Caco-2 (cell line): Measurements from ENCODE around the gene KCNK16. TPM values are rescaled to one million over a fixed set of nuclear protein-coding genes. Genes with fewer than 3 reads are reported as not detected.

Experiments
- BruUV-seq: library from RNA; stranded (reverse); fragments of 400-500 nt; replicated peaks from 2 replicates; lab custom pipeline; 2021; lab: Mats Ljungman, UMichigan
- CTCF ChIA-PET: fragments of 300-600 bp; sonication (Branson Sonifier 250); formaldehyde crosslinking; loops from one replicate; lab custom pipeline; 2022; ENCODE audit warnings: antibody characterized with exemption; lab: Charles Lee
- POLR2A ChIA-PET: fragments of 300-600 bp; sonication (Branson Sonifier 250); formaldehyde crosslinking; loops from one replicate; lab custom pipeline; 2022; ENCODE audit warnings: antibody characterized with exemption; lab: Charles Lee
- DNase-seq, 2 experiments: peaks; one replicate each; pipeline versions ENCODE4 v3.0.0 to v3.0.0-alpha.2; 2020 to 2022
- H3K27me3 ChIP-seq: replicated peaks from 2 replicates; pipeline ENCODE4 v1.6.0; 2011; ENCODE audit warnings: low read length; ENCODE audit not compliant: control insufficient read depth, insufficient read depth
- H3K36me3 ChIP-seq: 2 replicates; pipeline ENCODE4 v1.5.1; 2011; ENCODE audit warnings: low read length; ENCODE audit not compliant: control insufficient read depth, insufficient read depth
- H3K4me1 ChIP-seq: fragments of 250-450 bp; sonication (Bioruptor Pico); 2 replicates; pipeline ENCODE4 v1.5.1; 2020; ENCODE audit warnings: mild to moderate bottlenecking
- H3K4me3 ChIP-seq: 2 replicates; pipeline ENCODE4 v1.5.1; 2011; ENCODE audit warnings: low read depth, mild to moderate bottlenecking, control low read depth, low read length
- H3K9me3 ChIP-seq: fragments of 250-450 bp; sonication (Bioruptor Pico); 2 replicates; pipeline ENCODE4 v1.5.1; 2020; ENCODE audit warnings: mild to moderate bottlenecking, moderate library complexity
- H3K27ac Mint-ChIP-seq: one replicate; pipeline ENCODE4 v1.8.0; 2022; ENCODE audit warnings: mixed read lengths; ENCODE audit not compliant: unreplicated experiment
- H3K27me3 Mint-ChIP-seq: one replicate; pipeline ENCODE4 v1.8.0; 2022; ENCODE audit warnings: mixed read lengths; ENCODE audit not compliant: insufficient read depth, unreplicated experiment
- H3K36me3 Mint-ChIP-seq: one replicate; pipeline ENCODE4 v1.8.0; 2022; ENCODE audit warnings: mild to moderate bottlenecking, mixed read lengths; ENCODE audit not compliant: insufficient read depth, unreplicated experiment
- H3K4me1 Mint-ChIP-seq: one replicate; pipeline ENCODE4 v1.8.0; 2022; ENCODE audit warnings: low read depth, mixed read lengths; ENCODE audit not compliant: unreplicated experiment
- H3K4me3 Mint-ChIP-seq: one replicate; pipeline ENCODE4 v1.8.0; 2022; ENCODE audit warnings: mild to moderate bottlenecking, moderate library complexity, mixed read lengths; ENCODE audit not compliant: unreplicated experiment
- H3K9me3 Mint-ChIP-seq: one replicate; pipeline ENCODE4 v1.8.0; 2022; ENCODE audit warnings: mixed read lengths; ENCODE audit not compliant: unreplicated experiment
- CTCF ChIP-seq, 2 experiments: fragments of 200-600 bp in 1 of 2; IDR thresholded peaks; 1 replicate in 1 of 2; 2 replicates in 1 of 2; pipeline versions ENCODE4 v1.5.1 to v1.8.0; 2011 to 2022; ENCODE audit warnings: antibody characterized with exemption in 1 of 2, control low read depth in 1 of 2, inconsistent platforms in 1 of 2, low read depth in 1 of 2, low read length in 1 of 2, mild to moderate bottlenecking in 1 of 2, moderate library complexity in 1 of 2; ENCODE audit not compliant: insufficient read depth in 1 of 2, severe bottlenecking in 1 of 2, unreplicated experiment in 1 of 2
- intact Hi-C: fragments of 100-400 bp; cut with micrococcal nuclease; formaldehyde crosslinking; loops from one replicate; pipeline ENCODE4 v1.10.0; 2022; ENCODE audit not compliant: unreplicated experiment
- total RNA-seq: library from RNA; stranded (reverse); gene quantifications from 2 replicates; pipeline ENCODE4 v1.2.3, GENCODE V29; 2022

The KCNK16 gene
- total RNA-seq, 1 experiment from 2014 or later: not detected

- TF ChIP-seq CTCF (IDR thresholded peaks at IDR 0.05; ENCODE audit: insufficient read depth in 1 of 2, low read depth in 1 of 2, low read length in 1 of 2, severe bottlenecking in 1 of 2, unreplicated experiment in 1 of 2): no peak
- H3K9me3 ChIP-seq: no peaks in the 10 kb centered on the region
Observed at GRCh38 chr6:39274471-39274870, 48.0 kb downstream of the KCNK16 start.

GRCh38 chr6:39273406-39273821 is 49.1 kb downstream of the KCNK16 start:
- no peaks in the 10 kb centered on the region for H3K27me3 Mint-ChIP-seq
- H3K27ac Mint-ChIP-seq: peak overlapping the region; percentile 13

More at GRCh38 chr6:39274471-39274870, 48.0 kb downstream of the KCNK16 start:
- intact Hi-C loops: no loop called here
- Mint-ChIP-seq H3K4me1 (peaks cover 38% of the 10 kb centered on the region), H3K4me3 (no peak overlapping the region), H3K36me3 (peaks cover 11% of the 10 kb centered on the region), H3K27me3 (no peaks in the 10 kb centered on the region), H3K27ac (no peak overlapping the region), H3K9me3 (no peaks in the 10 kb centered on the region)
- Histone ChIP-seq H3K4me3 (no peak overlapping the region), H3K4me1 (peaks cover 28% of the 10 kb centered on the region), H3K36me3 (0 out of 2 replicates have a peak, but pooled peaks cover 1% of the 10 kb centered on the region), H3K27me3 (no peaks in the 10 kb centered on the region)
- CTCF ChIA-PET: no interaction called here
- POLR2A ChIA-PET: no interaction called here
- no TSS peak for BruUV-seq
- no peak for DNase-seq

GRCh38 chr6:39269961-39270360 is 52.5 kb downstream of the KCNK16 start:
- Histone ChIP-seq H3K27me3 (no peaks in the 10 kb centered on the region), H3K4me3 (no peak overlapping the region), H3K9me3 (no peaks in the 10 kb centered on the region), H3K4me1 (peaks cover 67% of the 10 kb centered on the region), H3K36me3 (0 out of 2 replicates have a peak, but pooled peaks cover 1% of the 10 kb centered on the region)
- Mint-ChIP-seq H3K27me3 (no peaks in the 10 kb centered on the region), H3K4me1 (peaks cover 54% of the 10 kb centered on the region), H3K27ac (peak overlapping the region; percentile 95), H3K4me3 (peak overlapping the region; percentile 68), H3K9me3 (no peaks in the 10 kb centered on the region), H3K36me3 (peaks cover 15% of the 10 kb centered on the region)
- ChIA-PET POLR2A (no interaction called here), CTCF (interaction anchor here (1.6 to 1.9 kb wide), 2 partner anchors 33 to 41 kb away, joined by 7 read pairs; no protein-coding TSS in a partner anchor)
- no peak for TF ChIP-seq CTCF (IDR thresholded peaks at IDR 0.05; ENCODE audit: insufficient read depth in 1 of 2, low read depth in 1 of 2, low read length in 1 of 2, severe bottlenecking in 1 of 2, unreplicated experiment in 1 of 2)
- intact Hi-C loops: loop anchor here (1.0 kb wide), 1 partner anchor 41 kb away; the partner anchor contains the start of gene KCNK5
- DNase-seq: peak; percentile 87 to 88
- BruUV-seq: no TSS peak

More at GRCh38 chr6:39273406-39273821, 49.1 kb downstream of the KCNK16 start:
- Histone ChIP-seq H3K36me3 (0 out of 2 replicates have a peak, but pooled peaks cover 1% of the 10 kb centered on the region), H3K4me3 (no peak overlapping the region), H3K9me3 (no peaks in the 10 kb centered on the region), H3K4me1 (peaks cover 38% of the 10 kb centered on the region), H3K27me3 (no peaks in the 10 kb centered on the region)
- POLR2A ChIA-PET: no interaction called here
- Mint-ChIP-seq H3K4me3 (no peak overlapping the region), H3K9me3 (no peaks in the 10 kb centered on the region), H3K36me3 (peaks cover 11% of the 10 kb centered on the region), H3K4me1 (peaks cover 46% of the 10 kb centered on the region)
- BruUV-seq: no TSS peak
- DNase-seq: no peak
- no peak for TF ChIP-seq CTCF (IDR thresholded peaks at IDR 0.05; ENCODE audit: insufficient read depth in 1 of 2, low read depth in 1 of 2, low read length in 1 of 2, severe bottlenecking in 1 of 2, unreplicated experiment in 1 of 2)
- CTCF ChIA-PET: no interaction called here
- intact Hi-C loops: no loop called here
